ENCODE data around the gene TACR1. TPM values are rescaled to one million over a fixed set of nuclear protein-coding genes. Genes with fewer than 3 reads are reported as not detected.
"Not testable (repeated sequence)": the region's sequence is repeated elsewhere in the genome, so short reads cannot be mapped to it uniquely, and the experiment has no call there.

TACR1 gene
- under 1 TPM; 0.07 to 0.16 TPM for total RNA-seq

GRCh38 chr2:75199428-75200011 is at the start of gene TACR1:
TSS of gene TACR1 (minus strand) at chr2:75199520. CDS start at chr2:75198934, 586 bp downstream.
- peak in 1 of 2 donors; percentile 63 for TF ChIP-seq CTCF (IDR thresholded peaks at IDR 0.05)
- DNase-seq (ENCODE audit: low spot score), result no peak
- H3K4me1 ChIP-seq, result peaks cover 0 to 22% of the 10 kb centered on the region in 2 donors
- peak within 1 kb of the TSS in 1 of 2 donors; percentile 44 for H3K4me3 ChIP-seq
- H3K36me3 ChIP-seq, result no peaks in the 10 kb centered on the region
- H3K27me3 ChIP-seq, result no peaks in the 10 kb centered on the region
- H3K27ac ChIP-seq, result no peak within 1 kb of the TSS
- no peaks in the 10 kb centered on the region for H3K9me3 ChIP-seq

- not testable (repeated sequence) for H3K36me3 ChIP-seq; H3K4me3 ChIP-seq; DNase-seq (ENCODE audit: low spot score); H3K4me1 ChIP-seq; H3K27ac ChIP-seq; H3K27me3 ChIP-seq
- peaks cover 0 to 33% of the 10 kb centered on the region in 2 donors for H3K9me3 ChIP-seq
Observed at GRCh38 chr2:75248581-75248980, 49.3 kb upstream of the TACR1 start.

GRCh38 chr2:75246441-75247167 is 47.3 kb upstream of the TACR1 start:
- peaks cover 0 to 52% of the 10 kb centered on the region in 2 donors for H3K9me3 ChIP-seq
- DNase-seq (ENCODE audit: low spot score), result no peak
- no peaks in the 10 kb centered on the region for H3K27me3 ChIP-seq
- H3K4me1 ChIP-seq, result no peaks in the 10 kb centered on the region
- no peak overlapping the region for H3K4me3 ChIP-seq
- no peaks in the 10 kb centered on the region for H3K36me3 ChIP-seq
- TF ChIP-seq CTCF (IDR thresholded peaks at IDR 0.05), result no peak
- H3K27ac ChIP-seq, result no peak overlapping the region

GRCh38 chr2:75243219-75243618 is 43.9 kb upstream of the TACR1 start:
- no peaks in the 10 kb centered on the region for H3K27me3 ChIP-seq
- no peaks in the 10 kb centered on the region for H3K36me3 ChIP-seq
- no peak for TF ChIP-seq CTCF (IDR thresholded peaks at IDR 0.05)
- H3K4me1 ChIP-seq, result no peaks in the 10 kb centered on the region
- no peak overlapping the region for H3K27ac ChIP-seq
- peaks cover 0 to 26% of the 10 kb centered on the region in 2 donors for H3K9me3 ChIP-seq
- H3K4me3 ChIP-seq, result no peak overlapping the region
- DNase-seq (ENCODE audit: low spot score), result no peak

- Histone ChIP-seq H3K36me3 (no peaks in the 10 kb centered on the region), H3K9me3 (peaks cover 0 to 23% of the 10 kb centered on the region in 2 donors), H3K4me1 (no peaks in the 10 kb centered on the region), H3K27ac (no peak overlapping the region), H3K4me3 (no peak overlapping the region), H3K27me3 (no peaks in the 10 kb centered on the region)
- no peak for TF ChIP-seq CTCF (IDR thresholded peaks at IDR 0.05)
- DNase-seq (ENCODE audit: low spot score), result no peak
Observed at GRCh38 chr2:75241696-75242095, 42.4 kb upstream of the TACR1 start.

- DNase-seq (ENCODE audit: low spot score), result no peak
- Histone ChIP-seq H3K27me3 (no peaks in the 10 kb centered on the region), H3K4me1 (no peaks in the 10 kb centered on the region), H3K27ac (no peak overlapping the region), H3K9me3 (peaks cover 0 to 23% of the 10 kb centered on the region in 2 donors), H3K36me3 (no peaks in the 10 kb centered on the region), H3K4me3 (no peak overlapping the region)
- TF ChIP-seq CTCF (IDR thresholded peaks at IDR 0.05), result no peak
Observed at GRCh38 chr2:75238670-75239330, 39.5 kb upstream of the TACR1 start.
